Renal pelvis (tissue), 12 donors: ENCODE results near the gene TP53TG5. TPM values are rescaled to one million over a fixed set of nuclear protein-coding genes. Genes with fewer than 3 reads are reported as not detected.

Experiments
- DNase-seq: peaks from one replicate; pipeline ENCODE4 v3.0.0-alpha.2; 2013
- long read RNA-seq, 16 experiments: transcript quantifications; one replicate each; lab custom pipeline, GENCODE V29; 2026
- polyA plus RNA-seq, 3 donors: library from polyadenylated mRNA; unstranded; fragments of 120-200 nt; gene quantifications; one replicate each; pipeline ENCODE4 v1.2.1, GENCODE V29; 2013; ENCODE audit not compliant: insufficient read length in 3 of 3

Gene TP53TG5
- 1 to 10 TPM; 1.3 to 3.0 (median 2.0) TPM for polyA plus RNA-seq
- long read RNA-seq, donor 1 = 0 reads
- long read RNA-seq, donor 2 = 0 reads
- long read RNA-seq, donor 3 = 0 reads
- long read RNA-seq, donor 4 = 0 reads
- long read RNA-seq, donor 5 = 0 reads
- long read RNA-seq, donor 6 = 0 reads
- long read RNA-seq, donor 7 = 0 reads
- long read RNA-seq, donor 8 = 0 reads
- long read RNA-seq, donor 9 = 0 reads
- long read RNA-seq, donor 10 = 0 reads
- long read RNA-seq, donor 11 = 0 reads
- long read RNA-seq, donor 12, partial matches to known transcripts = 150 of 795 reads
- long read RNA-seq, donor 12, other reads (novel, unspliced or antisense) = 645 of 795 reads
- long read RNA-seq, donor 13 = 0 reads
- long read RNA-seq, donor 14 = 0 reads
- long read RNA-seq, donor 15, partial matches to known transcripts = 44 of 101 reads
- long read RNA-seq, donor 15, other reads (novel, unspliced or antisense) = 57 of 101 reads
- long read RNA-seq, donor 16 = 0 reads

DNA sequence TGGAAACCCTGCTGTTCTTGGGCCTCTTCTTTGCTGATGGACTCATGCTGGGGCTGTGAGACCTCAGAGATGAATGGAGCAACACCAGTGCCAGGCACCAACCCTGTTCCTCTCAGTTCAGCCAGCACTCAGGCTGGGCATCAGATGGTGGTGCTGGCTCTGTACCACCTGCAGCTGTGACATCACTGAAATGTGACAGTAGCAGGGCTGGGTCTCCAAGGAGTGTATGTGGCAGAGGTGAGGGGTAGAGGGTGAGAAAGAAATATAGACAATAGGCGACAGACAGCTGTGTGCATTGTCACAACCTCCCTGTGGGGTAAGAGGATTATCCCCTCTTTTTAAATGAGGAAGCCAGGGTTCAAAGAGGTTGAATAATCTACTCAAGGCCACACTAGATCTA lies at the start of gene TP53TG5:
TP53TG5 (minus strand) TSS at position 135 of the 400 bp plus-strand sequence; CDS start at position 46, 89 bp downstream.
- no peak for DNase-seq

DNA sequence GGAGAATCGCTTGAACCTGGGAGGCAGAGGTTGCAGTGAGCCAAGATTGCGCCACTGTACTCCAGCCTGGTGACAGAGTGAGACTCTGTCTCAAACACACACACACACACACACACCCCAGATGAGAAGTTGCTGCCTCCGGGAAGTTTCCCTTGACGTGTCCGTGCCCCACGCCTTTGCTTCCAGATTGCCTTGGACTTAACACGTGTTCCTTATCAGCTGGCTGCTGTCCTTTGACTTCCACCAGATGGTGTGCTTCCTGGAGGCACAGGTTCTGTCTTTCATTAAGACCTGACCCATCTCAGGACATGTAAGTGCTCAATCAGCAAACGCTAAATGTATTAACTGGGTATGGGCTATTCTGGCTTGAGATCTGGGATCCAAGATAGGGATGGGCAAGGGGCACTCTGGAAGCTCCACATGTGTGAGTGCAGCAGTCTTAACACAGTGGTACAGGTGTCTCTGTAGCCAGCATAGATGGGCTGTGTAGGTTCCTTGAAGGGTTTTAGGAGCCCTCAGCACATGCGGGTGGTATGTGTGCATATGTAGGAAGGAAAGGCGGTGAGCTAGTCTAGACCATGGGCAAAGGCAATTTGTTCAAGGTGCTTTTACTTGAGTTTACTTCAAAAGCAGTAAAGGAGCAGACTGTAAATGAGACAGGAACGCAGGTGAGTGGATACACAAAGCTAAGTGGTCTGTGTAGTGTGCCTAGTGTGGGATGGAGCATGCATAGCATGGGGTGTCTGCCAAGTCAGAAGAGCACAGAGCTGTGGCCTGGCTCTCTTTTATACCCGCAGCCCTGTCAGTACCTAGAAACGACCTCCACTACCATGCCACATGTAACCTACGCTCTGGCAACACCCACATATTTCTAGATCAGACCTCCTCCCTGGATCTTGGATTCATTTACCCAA lies 49.4 kb upstream of the TP53TG5 start:
- DNase-seq = no peak

DNA sequence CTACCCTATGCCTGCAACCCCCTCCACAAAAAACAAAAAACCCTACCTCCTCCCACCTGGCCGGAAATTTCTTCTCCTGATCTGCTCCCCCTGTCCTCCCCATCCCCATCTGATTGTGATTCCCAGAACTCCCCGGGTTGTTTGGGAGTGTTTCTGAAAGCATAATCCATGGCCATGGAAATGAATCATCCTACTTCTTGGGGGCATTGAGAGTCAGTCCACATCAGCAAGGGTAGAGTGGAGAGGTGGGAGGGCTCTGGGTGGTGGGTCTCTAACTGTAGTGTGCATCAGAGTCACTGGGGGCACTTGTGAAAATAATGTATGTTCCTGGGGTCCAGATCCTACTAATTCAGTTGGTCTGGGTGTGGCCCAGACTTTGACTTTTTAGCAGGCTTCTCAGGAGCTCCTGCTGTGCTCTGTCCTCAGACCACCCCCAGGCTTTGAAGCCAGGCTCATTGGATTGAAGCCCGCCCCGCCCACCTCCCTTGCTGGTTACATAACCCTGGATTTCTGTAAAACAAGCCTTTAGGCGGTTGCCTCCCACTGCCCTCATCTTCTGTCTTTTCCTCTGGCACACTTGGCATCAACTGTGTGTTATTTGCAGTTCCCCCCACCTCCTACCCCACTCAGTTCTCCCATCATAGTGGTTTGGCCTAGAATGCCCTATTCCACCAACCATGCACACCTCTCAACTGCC lies 48.3 kb upstream of the TP53TG5 start:
- no peak for DNase-seq

DNA sequence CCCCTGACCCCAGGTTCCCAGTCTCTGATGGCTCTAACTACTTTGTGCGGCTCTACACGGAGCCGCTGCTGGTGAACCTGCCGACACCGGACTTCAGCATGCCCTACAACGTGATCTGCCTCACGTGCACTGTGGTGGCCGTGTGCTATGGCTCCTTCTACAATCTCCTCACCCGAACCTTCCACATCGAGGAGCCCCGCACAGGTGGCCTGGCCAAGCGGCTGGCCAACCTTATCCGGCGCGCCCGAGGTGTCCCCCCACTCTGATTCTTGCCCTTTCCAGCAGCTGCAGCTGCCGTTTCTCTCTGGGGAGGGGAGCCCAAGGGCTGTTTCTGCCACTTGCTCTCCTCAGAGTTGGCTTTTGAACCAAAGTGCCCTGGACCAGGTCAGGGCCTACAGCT lies 47.4 kb upstream of the TP53TG5 start:
- DNase-seq = no peak

DNA sequence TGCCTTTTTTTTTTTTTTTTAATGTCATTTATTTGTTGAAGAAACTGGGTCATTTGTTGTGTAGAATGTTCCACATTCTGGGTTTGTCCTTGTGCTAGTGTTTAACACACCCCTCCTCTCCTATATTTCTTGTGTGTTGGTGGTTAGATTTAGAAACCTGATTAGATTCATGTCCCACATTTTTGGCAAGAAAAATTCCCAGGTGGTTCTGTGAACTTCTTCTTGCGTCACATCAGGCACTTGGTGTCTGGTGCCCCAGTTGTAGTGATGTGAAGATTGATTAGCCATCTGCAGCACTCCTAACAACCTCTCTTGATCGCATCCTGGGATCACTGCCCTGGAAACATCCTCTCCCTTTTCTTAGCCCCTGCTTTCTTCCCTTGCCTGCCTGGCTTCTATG lies 45.6 kb upstream of the TP53TG5 start:
- DNase-seq = no peak

DNA sequence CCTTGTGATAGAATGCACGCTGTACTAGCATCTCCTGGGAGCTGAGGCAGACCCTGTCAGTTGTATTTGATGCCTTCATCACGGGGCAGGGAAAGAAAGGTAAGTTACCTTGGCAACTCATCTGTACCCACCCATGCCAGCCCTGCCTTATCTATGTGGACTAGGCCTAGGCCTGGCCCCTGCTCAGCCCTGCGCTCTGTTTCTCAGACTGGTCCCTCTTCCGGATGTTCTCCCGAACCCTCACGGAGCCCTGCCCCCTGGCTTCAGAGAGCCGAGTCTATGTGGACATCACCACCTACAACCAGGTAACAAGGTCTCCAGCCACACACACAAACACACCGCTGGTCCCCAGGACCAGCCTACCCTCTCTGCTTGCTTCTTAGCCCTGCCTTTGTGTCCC lies 42.0 kb upstream of the TP53TG5 start:
- no peak for DNase-seq

DNA sequence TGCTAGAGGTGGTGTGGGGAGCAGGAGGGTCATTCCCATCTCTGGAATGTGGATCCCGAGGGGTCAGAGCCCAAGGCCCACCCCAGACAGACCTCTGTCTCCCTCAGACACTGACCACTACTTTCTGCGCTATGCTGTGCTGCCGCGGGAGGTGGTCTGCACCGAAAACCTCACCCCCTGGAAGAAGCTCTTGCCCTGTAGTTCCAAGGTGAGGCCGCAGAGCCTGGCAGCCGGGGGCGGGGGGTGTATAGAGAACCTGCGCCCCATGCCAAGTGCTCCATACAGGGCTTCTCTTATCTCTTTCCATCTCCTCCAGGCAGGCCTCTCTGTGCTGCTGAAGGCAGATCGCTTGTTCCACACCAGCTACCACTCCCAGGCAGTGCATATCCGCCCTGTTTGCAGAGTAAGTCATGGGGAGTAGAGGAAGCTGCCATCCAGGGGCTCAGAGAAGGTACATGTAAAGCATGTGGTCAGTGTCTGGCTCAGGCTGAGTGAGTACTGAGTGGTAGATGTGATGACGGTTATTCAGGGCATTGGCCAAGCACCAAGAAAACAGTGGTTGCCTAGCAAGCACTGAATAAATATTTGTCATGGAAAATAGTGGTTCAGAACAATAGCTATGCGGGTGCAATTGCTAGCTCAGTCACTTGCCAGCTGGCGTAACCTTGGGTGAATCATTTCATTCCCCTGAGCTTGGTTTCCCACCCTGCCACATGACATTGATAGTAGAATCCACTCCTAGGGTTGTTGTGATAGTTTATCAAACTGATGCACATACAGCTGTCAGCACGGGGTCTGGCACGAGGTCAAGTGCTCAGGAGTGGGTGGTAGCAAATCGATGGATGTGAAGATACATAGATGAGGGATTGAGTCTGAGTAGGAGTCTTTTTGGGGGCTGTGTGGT lies 41.3 kb upstream of the TP53TG5 start:
- DNase-seq = no peak

DNA sequence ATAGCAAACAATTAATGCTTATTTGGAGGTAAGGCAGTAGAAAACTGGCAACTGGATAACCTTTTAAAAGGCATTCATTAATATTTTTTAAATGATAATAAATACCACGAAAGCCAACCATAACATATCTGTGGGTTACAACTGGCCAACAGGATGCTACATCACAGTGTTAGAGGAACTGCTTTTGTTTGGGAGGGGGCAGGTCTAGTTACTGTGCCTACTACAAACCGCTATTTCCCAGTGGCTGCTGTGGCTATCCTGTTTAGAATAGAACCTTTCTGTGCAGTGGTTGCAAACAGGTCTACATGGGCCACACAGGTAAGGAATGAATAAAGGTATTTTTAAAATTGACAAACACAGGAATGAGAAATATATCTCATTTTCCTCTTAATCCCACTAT lies 38.8 kb upstream of the TP53TG5 start:
- DNase-seq = no peak

DNA sequence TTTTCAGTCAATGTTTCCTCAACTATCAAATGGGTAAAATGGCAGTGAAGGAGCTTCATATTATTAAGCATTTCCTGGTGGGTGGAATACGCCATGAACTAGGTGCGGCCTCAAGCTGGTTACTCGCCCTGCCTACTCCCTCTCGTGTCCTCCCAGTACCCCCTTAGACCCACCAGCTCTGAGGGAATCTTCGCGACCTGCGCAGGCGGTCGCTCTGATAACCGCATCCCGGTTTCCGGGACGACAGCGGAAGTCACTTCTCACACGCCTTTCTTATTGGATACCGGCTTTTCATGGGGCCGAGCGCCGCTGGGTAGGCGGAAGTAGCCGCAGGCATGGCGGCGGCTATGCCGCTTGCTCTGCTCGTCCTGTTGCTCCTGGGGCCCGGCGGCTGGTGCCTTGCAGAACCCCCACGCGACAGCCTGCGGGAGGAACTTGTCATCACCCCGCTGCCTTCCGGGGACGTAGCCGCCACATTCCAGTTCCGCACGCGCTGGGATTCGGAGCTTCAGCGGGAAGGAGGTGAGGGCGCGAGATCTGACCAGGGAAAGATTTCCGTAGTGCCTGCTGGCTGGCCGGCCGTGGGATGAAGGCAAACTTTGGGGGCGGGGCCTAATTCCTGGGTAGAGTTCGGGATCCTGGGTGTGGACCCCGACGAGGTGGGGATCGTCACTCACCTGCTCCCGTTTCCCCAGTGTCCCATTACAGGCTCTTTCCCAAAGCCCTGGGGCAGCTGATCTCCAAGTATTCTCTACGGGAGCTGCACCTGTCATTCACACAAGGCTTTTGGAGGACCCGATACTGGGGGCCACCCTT lies 37.9 kb upstream of the TP53TG5 start, which contains the start of gene PIGT:
PIGT (plus strand) TSS at position 320 of the 816 bp plus-strand sequence; CDS start at position 336, 16 bp downstream.
- peak; percentile 86 for DNase-seq

DNA sequence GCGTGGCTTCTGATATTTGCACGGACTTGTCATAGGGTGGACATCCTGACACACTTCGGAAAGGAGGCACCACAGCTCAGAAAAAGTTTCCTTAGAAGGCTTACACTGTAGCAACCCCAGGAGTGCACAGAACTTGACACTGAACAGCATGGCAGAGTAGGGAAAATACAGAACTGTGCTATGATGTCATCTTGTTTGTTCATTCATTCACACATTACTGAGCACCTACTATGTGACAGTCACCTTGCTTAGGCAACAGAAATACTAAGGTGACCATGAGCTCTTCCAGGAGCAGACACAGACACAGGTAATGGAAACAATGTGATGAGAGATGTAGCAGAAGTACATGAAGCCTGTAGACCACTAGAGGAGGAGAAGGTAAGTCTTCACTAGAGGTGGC lies 35.4 kb upstream of the TP53TG5 start:
- DNase-seq = no peak

DNA sequence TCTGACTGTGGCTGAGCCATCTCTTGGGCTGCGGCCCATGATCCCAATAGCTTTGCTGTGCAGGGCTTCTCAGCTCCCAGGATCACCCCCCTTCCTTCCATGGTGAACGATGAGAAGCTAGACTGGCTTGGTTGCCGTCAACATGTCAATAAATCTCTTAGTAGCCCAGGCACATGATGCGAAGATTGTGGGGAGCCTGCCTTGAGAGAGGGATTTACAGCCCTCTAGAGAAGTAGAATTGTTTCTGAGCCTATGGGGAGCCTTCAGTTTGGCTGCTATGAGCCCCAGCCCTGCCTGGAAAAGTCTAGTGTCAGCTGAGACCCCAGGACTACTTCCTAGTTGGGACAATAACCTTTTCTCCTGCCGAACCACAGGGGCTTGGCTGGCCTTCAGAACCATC lies 34.5 kb upstream of the TP53TG5 start:
- DNase-seq = no peak

DNA sequence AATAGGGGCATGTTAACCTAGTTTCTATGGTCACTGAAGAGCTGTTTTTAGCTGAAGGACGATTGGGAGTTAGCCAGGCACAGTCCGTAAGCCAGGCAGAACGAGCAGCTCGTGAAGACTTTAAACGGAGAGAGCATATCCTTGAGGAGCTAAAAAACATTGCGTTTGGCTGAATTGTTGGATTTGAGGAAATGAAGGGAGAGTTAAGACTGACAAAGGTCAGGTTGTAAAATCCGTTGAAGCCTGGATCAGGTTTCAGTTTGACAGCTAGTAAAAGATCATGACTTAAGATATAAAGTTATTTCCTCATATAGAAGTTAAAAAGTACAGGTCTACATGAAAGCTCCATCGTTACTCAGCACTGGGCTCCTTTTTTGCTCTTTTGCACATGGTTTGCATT lies 32.8 kb upstream of the TP53TG5 start:
- DNase-seq = no peak

DNA sequence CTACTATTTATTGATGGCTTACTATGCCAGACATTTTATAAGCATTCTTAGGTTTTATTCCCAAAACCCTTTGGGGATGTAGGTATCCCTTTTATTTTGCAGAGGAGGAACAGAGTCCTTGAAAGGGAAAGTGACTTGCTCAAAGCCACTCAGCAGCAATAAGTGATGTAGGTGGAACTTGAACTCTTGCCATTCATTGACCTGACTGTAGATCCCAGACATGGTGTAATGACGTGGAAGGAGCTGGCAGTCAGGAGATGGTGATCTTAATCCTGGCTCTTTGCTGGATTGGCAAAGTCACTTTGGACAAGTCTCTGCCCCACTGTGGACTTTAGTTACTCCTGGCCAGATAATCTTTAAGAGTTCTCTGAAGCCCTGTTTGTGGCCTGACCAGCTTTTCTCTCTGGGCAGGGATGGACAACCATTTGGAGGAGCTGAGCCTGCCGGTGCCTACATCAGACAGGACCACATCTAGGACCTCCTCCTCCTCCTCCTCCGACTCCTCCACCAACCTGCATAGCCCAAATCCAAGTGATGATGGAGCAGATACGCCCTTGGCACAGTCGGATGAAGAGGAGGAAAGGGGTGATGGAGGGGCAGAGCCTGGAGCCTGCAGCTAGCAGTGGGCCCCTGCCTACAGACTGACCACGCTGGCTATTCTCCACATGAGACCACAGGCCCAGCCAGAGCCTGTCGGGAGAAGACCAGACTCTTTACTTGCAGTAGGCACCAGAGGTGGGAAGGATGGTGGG lies 31.6 kb upstream of the TP53TG5 start:
- DNase-seq = no peak

DNA sequence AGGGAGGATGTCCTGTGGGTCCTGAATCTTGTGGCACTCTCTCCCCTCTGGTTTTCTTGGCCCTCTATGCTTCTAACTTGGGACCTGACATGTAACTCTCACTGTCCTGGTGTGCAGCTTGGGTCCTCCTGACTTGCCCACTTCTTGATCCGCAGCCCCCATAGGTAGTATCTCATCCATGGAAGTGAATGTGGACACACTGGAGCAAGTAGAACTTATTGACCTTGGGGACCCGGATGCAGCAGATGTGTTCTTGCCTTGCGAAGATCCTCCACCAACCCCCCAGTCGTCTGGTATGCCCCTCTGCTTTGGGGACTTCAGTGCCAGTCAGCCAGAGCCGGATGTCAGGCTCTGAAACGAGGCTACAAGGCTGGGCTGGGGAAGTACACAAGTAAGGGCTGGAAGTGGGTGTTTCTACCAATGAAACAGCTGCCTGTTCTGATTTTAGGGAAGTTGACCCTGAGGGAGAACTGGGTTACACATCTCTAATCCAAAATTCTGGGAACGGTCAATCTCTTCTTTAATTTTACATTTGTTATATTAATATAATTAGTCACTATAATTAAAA lies 30.6 kb upstream of the TP53TG5 start:
- DNase-seq = no peak

DNA sequence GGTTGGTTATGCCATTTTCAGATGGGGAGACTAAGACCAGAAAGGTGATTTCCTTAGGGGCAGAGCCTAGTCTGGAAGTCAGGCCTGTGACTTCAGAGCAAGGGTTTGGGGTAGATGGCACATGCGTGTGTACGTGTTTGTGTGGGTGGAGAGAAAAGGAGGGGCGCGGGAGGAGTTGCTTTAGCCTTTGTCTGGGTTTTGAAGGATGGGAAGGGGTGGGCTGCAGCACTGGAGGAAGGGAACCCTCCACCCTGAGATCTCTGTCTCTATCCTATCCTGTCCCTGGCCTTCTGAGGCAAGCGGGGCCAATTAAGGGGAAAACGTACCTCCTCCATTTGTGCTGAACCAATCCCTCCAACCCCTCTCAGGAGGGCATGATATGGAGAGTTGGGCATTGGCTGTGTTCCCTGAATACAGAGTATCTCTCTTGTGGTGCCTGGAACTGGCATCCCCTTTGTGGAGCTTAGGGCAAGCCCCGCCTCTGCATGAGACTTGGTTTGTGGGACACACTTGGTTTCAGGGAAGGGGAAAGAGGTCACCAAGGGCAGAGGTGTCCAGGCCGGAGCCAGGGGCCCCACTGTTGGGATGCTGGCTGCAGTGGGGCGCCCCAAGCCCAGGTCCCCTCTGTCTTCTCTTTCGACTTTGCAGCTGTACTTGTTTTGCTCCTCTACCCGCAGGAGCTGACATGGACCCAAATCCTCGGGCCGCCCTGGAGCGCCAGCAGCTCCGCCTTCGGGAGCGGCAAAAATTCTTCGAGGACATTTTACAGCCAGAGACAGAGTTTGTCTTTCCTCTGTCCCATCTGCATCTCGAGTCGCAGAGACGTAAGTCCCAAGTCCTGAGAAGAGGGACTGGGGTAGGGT lies 29.9 kb upstream of the TP53TG5 start, which contains the start of gene DBNDD2:
DBNDD2 (plus strand) TSS at position 507 of the 863 bp plus-strand sequence; CDS start at position 686, 179 bp downstream.
- no peak for DNase-seq

DNA sequence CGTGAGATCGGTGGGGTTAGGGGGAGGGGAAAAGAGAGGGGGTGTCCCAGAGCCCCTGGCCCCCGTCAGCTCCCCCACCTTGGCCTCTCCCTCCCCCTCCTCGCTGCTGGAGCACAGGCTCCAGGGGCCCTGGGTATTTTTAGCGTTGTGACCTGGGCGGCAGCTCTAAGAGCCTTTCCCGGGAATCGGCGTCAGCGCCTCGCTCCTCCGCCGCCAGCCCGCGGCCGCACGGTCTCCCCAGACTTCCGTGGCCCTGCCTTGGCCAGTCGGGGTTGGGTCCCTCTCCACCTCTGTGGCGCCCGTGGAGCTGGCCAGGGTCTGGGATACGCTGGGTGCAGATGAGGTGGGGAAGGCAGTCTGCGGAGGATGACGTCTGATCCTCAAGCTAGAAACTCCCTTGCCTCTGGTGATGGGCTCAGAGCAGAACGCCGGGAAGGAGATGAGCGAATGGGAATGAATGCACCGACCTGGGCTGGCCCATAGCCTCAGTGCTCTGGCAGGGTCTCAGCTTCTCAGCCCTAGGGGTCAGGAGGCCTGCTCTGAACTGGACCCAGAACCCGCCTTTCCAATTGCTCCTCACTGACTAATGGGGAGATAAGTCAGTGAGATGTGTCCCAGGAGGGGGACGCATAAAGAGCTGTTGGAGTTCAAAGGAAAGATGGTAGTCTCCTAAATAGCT lies 29.1 kb upstream of the TP53TG5 start:
- DNase-seq = peak; percentile 28
